DMS53 (cell line): ENCODE data around the gene EPHB6.

ENCODE experiments used
- DNase-seq: peaks from one replicate; lab custom pipeline; 2025; lab: John Stamatoyannopoulos, UW

EPHB6 gene

GRCh38 chr7:142876991-142877910, 22.4 kb downstream of the EPHB6 start:
- no peak for DNase-seq

GRCh38 chr7:142878315-142878714, 23.4 kb downstream of the EPHB6 start:
- DNase-seq: no peak

GRCh38 chr7:142879060-142879459, 24.2 kb downstream of the EPHB6 start:
- no peak for DNase-seq

GRCh38 chr7:142880876-142881505, 26.1 kb downstream of the EPHB6 start:
- peak; percentile 32 for DNase-seq

GRCh38 chr7:142881586-142882337, 26.9 kb downstream of the EPHB6 start:
- no peak for DNase-seq

- DNase-seq: no peak
These were observed 27.4 kb downstream of the EPHB6 start for GRCh38 chr7:142882338-142882678.

GRCh38 chr7:142883145-142883544, 28.3 kb downstream of the EPHB6 start:
- DNase-seq: no peak

GRCh38 chr7:142883571-142884285, 28.9 kb downstream of the EPHB6 start:
- DNase-seq: no peak

- no peak for DNase-seq
These were observed 29.4 kb downstream of the EPHB6 start for GRCh38 chr7:142884286-142884640.

- DNase-seq: no peak
These were observed 30.7 kb downstream of the EPHB6 start, which contains the start of gene TRPV6 for GRCh38 chr7:142885311-142886230. TSS of gene TRPV6 (minus strand) at chr7:142885745.

GRCh38 chr7:142886866-142887265, 32.0 kb downstream of the EPHB6 start:
- DNase-seq: no peak

GRCh38 chr7:142887282-142888015, 32.6 kb downstream of the EPHB6 start:
- DNase-seq: no peak

- no peak for DNase-seq
These were observed 34.9 kb downstream of the EPHB6 start for GRCh38 chr7:142889816-142890215.

GRCh38 chr7:142890874-142891485, 36.1 kb downstream of the EPHB6 start:
- no peak for DNase-seq

GRCh38 chr7:142891490-142892082, 36.7 kb downstream of the EPHB6 start:
- no peak for DNase-seq

- DNase-seq: no peak
These were observed 38.1 kb downstream of the EPHB6 start for GRCh38 chr7:142892951-142893350.

GRCh38 chr7:142894112-142894984, 39.5 kb downstream of the EPHB6 start:
- no peak for DNase-seq

- no peak for DNase-seq
These were observed 40.2 kb downstream of the EPHB6 start for GRCh38 chr7:142894985-142895593.
